HUES48 (cell line): ENCODE results near the gene ITPR1.

Experiments
- H3K27ac ChIP-seq: one replicate; pipeline ENCODE4 v1.7.0; 2013; ENCODE audit warnings: low read depth, low read length, inconsistent platforms
- H3K27me3 ChIP-seq: 2 replicates; pipeline ENCODE4 v1.6.1; 2013; ENCODE audit warnings: mild to moderate bottlenecking, low read length; ENCODE audit not compliant: control insufficient read depth, insufficient read depth
- H3K36me3 ChIP-seq: 2 replicates; pipeline ENCODE4 v1.6.1; 2013; ENCODE audit warnings: low read length; ENCODE audit not compliant: control insufficient read depth, insufficient read depth
- H3K4me1 ChIP-seq: 2 replicates; pipeline ENCODE4 v1.6.1; 2013; ENCODE audit warnings: mild to moderate bottlenecking, low read length; ENCODE audit not compliant: control insufficient read depth, insufficient read depth
- H3K4me3 ChIP-seq: 2 replicates; pipeline ENCODE4 v1.5.1; 2013; ENCODE audit warnings: mild to moderate bottlenecking, low read depth, low read length
- H3K9ac ChIP-seq: 2 replicates; pipeline ENCODE4 v1.6.1; 2013; ENCODE audit warnings: mild to moderate bottlenecking, low read depth, low read length, moderate library complexity
- H3K9me3 ChIP-seq: 2 replicates; pipeline ENCODE4 v1.6.1; 2013; ENCODE audit warnings: low read length; ENCODE audit not compliant: control insufficient read depth, insufficient read depth

Gene ITPR1

GRCh38 chr3:4690277-4690676 is 197.1 kb downstream of the ITPR1 start:
- Histone ChIP-seq H3K9ac (no peak overlapping the region), H3K36me3 (no peaks in the 10 kb centered on the region), H3K27ac (no peak overlapping the region), H3K27me3 (no peaks in the 10 kb centered on the region), H3K9me3 (no peaks in the 10 kb centered on the region), H3K4me3 (no peak overlapping the region), H3K4me1 (no peaks in the 10 kb centered on the region)

- Histone ChIP-seq H3K9ac (no peak overlapping the region), H3K27ac (no peak overlapping the region), H3K27me3 (no peaks in the 10 kb centered on the region), H3K9me3 (no peaks in the 10 kb centered on the region), H3K4me1 (peaks cover 9% of the 10 kb centered on the region; the same call in 1 of the 2 replicates), H3K36me3 (no peaks in the 10 kb centered on the region), H3K4me3 (no peak overlapping the region)
Measured at GRCh38 chr3:4693620-4694019, 200.5 kb downstream of the ITPR1 start.

GRCh38 chr3:4695846-4696245 is 202.7 kb downstream of the ITPR1 start:
- Histone ChIP-seq H3K9ac (no peak overlapping the region), H3K27me3 (no peaks in the 10 kb centered on the region), H3K27ac (no peak overlapping the region), H3K4me1 (peaks cover 9% of the 10 kb centered on the region; the same call in 1 of the 2 replicates), H3K9me3 (no peaks in the 10 kb centered on the region), H3K36me3 (no peaks in the 10 kb centered on the region), H3K4me3 (no peak overlapping the region)

GRCh38 chr3:4696266-4696665 is 203.1 kb downstream of the ITPR1 start:
- H3K36me3 ChIP-seq: no peaks in the 10 kb centered on the region
- H3K9me3 ChIP-seq: no peaks in the 10 kb centered on the region
- peaks cover 9% of the 10 kb centered on the region; the same call in 1 of the 2 replicates for H3K4me1 ChIP-seq
- H3K27me3 ChIP-seq: no peaks in the 10 kb centered on the region
- no peak overlapping the region for H3K4me3 ChIP-seq
- H3K9ac ChIP-seq: no peak overlapping the region
- H3K27ac ChIP-seq: no peak overlapping the region

- Histone ChIP-seq H3K4me1 (peaks cover 9% of the 10 kb centered on the region; the same call in 1 of the 2 replicates), H3K9ac (no peak overlapping the region), H3K27ac (no peak overlapping the region), H3K36me3 (no peaks in the 10 kb centered on the region), H3K9me3 (no peaks in the 10 kb centered on the region), H3K4me3 (no peak overlapping the region), H3K27me3 (no peaks in the 10 kb centered on the region)
Measured at GRCh38 chr3:4698125-4698821, 205.1 kb downstream of the ITPR1 start.

GRCh38 chr3:4703054-4703480 is 209.9 kb downstream of the ITPR1 start:
- H3K27me3 ChIP-seq: no peaks in the 10 kb centered on the region
- no peaks in the 10 kb centered on the region for H3K9me3 ChIP-seq
- no peak overlapping the region for H3K4me3 ChIP-seq
- H3K27ac ChIP-seq: no peak overlapping the region
- no peaks in the 10 kb centered on the region for H3K36me3 ChIP-seq
- H3K4me1 ChIP-seq: peaks cover 15% of the 10 kb centered on the region
- no peak overlapping the region for H3K9ac ChIP-seq

- Histone ChIP-seq H3K27me3 (no peaks in the 10 kb centered on the region), H3K36me3 (no peaks in the 10 kb centered on the region)
Measured at GRCh38 chr3:4704552-4704951, 211.4 kb downstream of the ITPR1 start.

GRCh38 chr3:4707324-4707723 is 214.2 kb downstream of the ITPR1 start:
- no peak overlapping the region for H3K4me3 ChIP-seq
- H3K27me3 ChIP-seq: no peaks in the 10 kb centered on the region
- H3K4me1 ChIP-seq: peaks cover 34% of the 10 kb centered on the region
- H3K9ac ChIP-seq: no peak overlapping the region
- no peak overlapping the region for H3K27ac ChIP-seq
- H3K9me3 ChIP-seq: no peaks in the 10 kb centered on the region
- no peaks in the 10 kb centered on the region for H3K36me3 ChIP-seq

More at GRCh38 chr3:4704552-4704951, 211.4 kb downstream of the ITPR1 start:
- Histone ChIP-seq H3K9me3 (no peaks in the 10 kb centered on the region), H3K9ac (no peak overlapping the region), H3K27ac (no peak overlapping the region), H3K4me3 (no peak overlapping the region), H3K4me1 (peaks cover 23% of the 10 kb centered on the region)

- no peaks in the 10 kb centered on the region for H3K27me3 ChIP-seq
- no peak overlapping the region for H3K9ac ChIP-seq
- peaks cover 34% of the 10 kb centered on the region for H3K4me1 ChIP-seq
- no peaks in the 10 kb centered on the region for H3K36me3 ChIP-seq
- H3K4me3 ChIP-seq: no peak overlapping the region
- no peaks in the 10 kb centered on the region for H3K9me3 ChIP-seq
- no peak overlapping the region for H3K27ac ChIP-seq
Measured at GRCh38 chr3:4708230-4708629, 215.1 kb downstream of the ITPR1 start.

- Histone ChIP-seq H3K27ac (no peak overlapping the region), H3K27me3 (no peaks in the 10 kb centered on the region), H3K9me3 (no peaks in the 10 kb centered on the region), H3K4me1 (peaks cover 34% of the 10 kb centered on the region), H3K36me3 (no peaks in the 10 kb centered on the region), H3K9ac (no peak overlapping the region), H3K4me3 (no peak overlapping the region)
Measured at GRCh38 chr3:4709341-4709740, 216.2 kb downstream of the ITPR1 start.

- no peak overlapping the region for H3K4me3 ChIP-seq
- no peak overlapping the region for H3K9ac ChIP-seq
- peaks cover 34% of the 10 kb centered on the region for H3K4me1 ChIP-seq
- H3K27me3 ChIP-seq: no peaks in the 10 kb centered on the region
- H3K27ac ChIP-seq: no peak overlapping the region
- no peaks in the 10 kb centered on the region for H3K9me3 ChIP-seq
- no peaks in the 10 kb centered on the region for H3K36me3 ChIP-seq
Measured at GRCh38 chr3:4710191-4710590, 217.0 kb downstream of the ITPR1 start.
